HCT116 (cell line): ENCODE results near the gene OR6J1. TPM values are rescaled to one million over a fixed set of nuclear protein-coding genes. Genes with fewer than 3 reads are reported as not detected.

Experiments used
- ATAC-seq: fragments of 200-7000 bp; cut with Tn5 transposase; 2 replicates; pipeline ENCODE4 v1.9.1; 2020; ENCODE audit warnings: mild to moderate bottlenecking, moderate library complexity
- BruUV-seq: library from RNA; stranded (reverse); fragments of 400-500 nt; replicated peaks from 2 replicates; lab custom pipeline; 2021; lab: Mats Ljungman, UMichigan
- CTCF ChIA-PET: fragments of 300-600 bp; sonication (Branson Sonifier 250); formaldehyde crosslinking; loops from one replicate; lab custom pipeline; 2021; ENCODE audit warnings: antibody characterized with exemption; lab: Charles Lee
- POLR2A ChIA-PET: fragments of 300-600, 350-600 bp; sonication (Branson Sonifier 250); formaldehyde crosslinking; loops from one replicate; lab custom pipeline; 2021; ENCODE audit warnings: antibody characterized with exemption; lab: Charles Lee
- RAD21 ChIA-PET, 2 experiments: fragments of 300-600 bp; sonication (Branson Sonifier 250); formaldehyde crosslinking; loops; one replicate each; lab custom pipeline; 2023; ENCODE audit warnings: low total read pairs in 2 of 2; ENCODE audit not compliant: uncharacterized antibody in 2 of 2, unreplicated experiment in 2 of 2, low non-redundant PET in 1 of 2; lab: Charles Lee
- DNase-seq: peaks from one replicate; pipeline ENCODE4 v3.0.0-alpha.2; 2010; ENCODE audit warnings: low read depth, low spot score
- H2AFZ ChIP-seq: fragments of 200-600 bp; shearing (Covaris generic), sonication (generic); 2 replicates; pipeline ENCODE4 v1.6.1; 2017; ENCODE audit warnings: low read depth, mixed run types, mixed read lengths, antibody characterized with exemption, low read length; ENCODE audit not compliant: poor library complexity, severe bottlenecking
- H3K27ac ChIP-seq: 2 replicates; pipeline ENCODE4 v1.5.1; 2012; ENCODE audit warnings: low read depth, low read length
- H3K27me3 ChIP-seq: fragments of 200-600 bp; sonication (generic); 2 replicates; pipeline ENCODE4 v1.6.1; 2016; ENCODE audit warnings: mixed run types, low read length, mixed read lengths; ENCODE audit not compliant: insufficient read depth
- H3K36me3 ChIP-seq, 2 experiments: fragments of 200-500 bp in 1 of 2; fragments of 200-600 bp in 1 of 2; sonication (Bioruptor generic) in 1 of 2; sonication (generic) in 1 of 2; 2 replicates each; pipeline versions ENCODE4 v1.5.1 to v1.6.1; 2014 to 2016; ENCODE audit warnings: low read length in 2 of 2, inconsistent platforms in 1 of 2, mixed read lengths in 1 of 2, mixed run types in 1 of 2; ENCODE audit not compliant: insufficient read depth in 2 of 2, control insufficient read depth in 1 of 2
- H3K4me1 ChIP-seq, 2 experiments: fragments of 200-600 bp in 1 of 2; sonication (generic) in 1 of 2; 2 replicates each; pipeline versions ENCODE4 v1.5.1 to v1.6.1; 2012 to 2017; ENCODE audit warnings: low read length in 2 of 2, inconsistent platforms in 1 of 2, mild to moderate bottlenecking in 1 of 2, mixed read lengths in 1 of 2, mixed run types in 1 of 2, moderate library complexity in 1 of 2; ENCODE audit not compliant: insufficient read depth in 2 of 2, control insufficient read depth in 1 of 2
- H3K4me2 ChIP-seq: fragments of 200-600 bp; sonication (generic); 2 replicates; pipeline ENCODE4 v1.6.1; 2017; ENCODE audit warnings: mixed run types, low read length, mixed read lengths
- H3K4me3 ChIP-seq, 2 experiments: fragments of 200-600 bp in 1 of 2; sonication (generic) in 1 of 2; replicated peaks in 1 of 2; 2 replicates each; pipeline ENCODE4 v1.5.1; 2011 to 2016; ENCODE audit warnings: low read length in 2 of 2, control low read depth in 1 of 2, low read depth in 1 of 2, mild to moderate bottlenecking in 1 of 2, mixed read lengths in 1 of 2, mixed run types in 1 of 2
- H3K79me2 ChIP-seq: fragments of 200-600 bp; sonication (generic); 2 replicates; pipeline ENCODE4 v1.6.1; 2017; ENCODE audit warnings: mild to moderate bottlenecking, mixed run types, low read length, moderate library complexity, mixed read lengths; ENCODE audit not compliant: insufficient read depth
- H3K9ac ChIP-seq: fragments of 200-600 bp; sonication (generic); 2 replicates; pipeline ENCODE4 v1.6.1; 2016; ENCODE audit warnings: low read length, mixed read lengths
- H3K9me2 ChIP-seq: fragments of 200-600 bp; sonication (generic), shearing (Covaris generic); 2 replicates; pipeline ENCODE4 v1.6.1; 2017; ENCODE audit warnings: mixed run types, mild to moderate bottlenecking, moderate library complexity; ENCODE audit not compliant: insufficient read depth
- H3K9me3 ChIP-seq, 2 experiments: fragments of 200-500 bp in 1 of 2; fragments of 200-600 bp in 1 of 2; sonication (Bioruptor generic) in 1 of 2; sonication (generic) in 1 of 2; 2 replicates each; pipeline ENCODE4 v1.6.1; 2014 to 2017; ENCODE audit warnings: low read length in 2 of 2, mixed read lengths in 2 of 2, inconsistent platforms in 1 of 2, low read depth in 1 of 2, mild to moderate bottlenecking in 1 of 2, mixed run types in 1 of 2, moderate library complexity in 1 of 2; ENCODE audit not compliant: control insufficient read depth in 1 of 2, insufficient read depth in 1 of 2
- H4K20me1 ChIP-seq: fragments of 200-600 bp; sonication (generic), shearing (Covaris generic); 2 replicates; pipeline ENCODE4 v1.6.1; 2017; ENCODE audit warnings: mixed run types, mild to moderate bottlenecking, moderate library complexity; ENCODE audit not compliant: insufficient read depth
- CTCF ChIP-seq, 3 experiments: fragments of 200-600 bp in 1 of 3; sonication (generic) in 1 of 3; IDR thresholded peaks in 2 of 3; conservative IDR thresholded peaks in 1 of 3; 2 replicates each; pipeline ENCODE4 v1.5.1; 2012 to 2017; ENCODE audit warnings: low read depth in 2 of 3, low read length in 2 of 3, antibody characterized with exemption in 1 of 3, borderline replicate concordance in 1 of 3, control low read depth in 1 of 3, mild to moderate bottlenecking in 1 of 3, mixed read lengths in 1 of 3, mixed run types in 1 of 3, moderate library complexity in 1 of 3; ENCODE audit not compliant: insufficient read depth in 1 of 3
- EGR1 ChIP-seq: IDR thresholded peaks from 2 replicates; pipeline ENCODE4 v1.6.1; 2012; ENCODE audit warnings: low read depth
- EZH2phosphoT487 ChIP-seq: fragments of 200-600 bp; IDR thresholded peaks from 2 replicates; pipeline ENCODE4 v1.6.1; 2018; ENCODE audit warnings: antibody characterized with exemption, borderline replicate concordance
- JUND ChIP-seq: IDR thresholded peaks from 2 replicates; pipeline ENCODE4 v1.6.1; 2012
- MAX ChIP-seq: IDR thresholded peaks from 2 replicates; pipeline ENCODE4 v1.6.1; 2012
- TCF7L2 ChIP-seq: IDR thresholded peaks from 2 replicates; pipeline ENCODE4 v1.7.0; 2011; ENCODE audit warnings: borderline replicate concordance, inconsistent platforms; ENCODE audit not compliant: insufficient read depth, insufficient read length; ENCODE audit errors: extremely low read depth
- ZNF274 ChIP-seq: fragments of 200-500 bp; sonication (Bioruptor generic); IDR thresholded peaks from 2 replicates; pipeline ENCODE4 v1.6.1; 2014; ENCODE audit warnings: mild to moderate bottlenecking, low read depth, low read length, inconsistent platforms
- intact Hi-C: fragments of 100-400 bp; cut with micrococcal nuclease; formaldehyde crosslinking; loops from 2 replicates; pipeline ENCODE4 v1.10.0; 2022
- total RNA-seq: library from RNA; stranded (reverse); gene quantifications from one replicate; pipeline ENCODE4 v1.2.1, GENCODE V29; 2021; ENCODE audit not compliant: unreplicated experiment

OR6J1 gene
- total RNA-seq, 1 experiment from 2014 or later: not detected

DNA sequence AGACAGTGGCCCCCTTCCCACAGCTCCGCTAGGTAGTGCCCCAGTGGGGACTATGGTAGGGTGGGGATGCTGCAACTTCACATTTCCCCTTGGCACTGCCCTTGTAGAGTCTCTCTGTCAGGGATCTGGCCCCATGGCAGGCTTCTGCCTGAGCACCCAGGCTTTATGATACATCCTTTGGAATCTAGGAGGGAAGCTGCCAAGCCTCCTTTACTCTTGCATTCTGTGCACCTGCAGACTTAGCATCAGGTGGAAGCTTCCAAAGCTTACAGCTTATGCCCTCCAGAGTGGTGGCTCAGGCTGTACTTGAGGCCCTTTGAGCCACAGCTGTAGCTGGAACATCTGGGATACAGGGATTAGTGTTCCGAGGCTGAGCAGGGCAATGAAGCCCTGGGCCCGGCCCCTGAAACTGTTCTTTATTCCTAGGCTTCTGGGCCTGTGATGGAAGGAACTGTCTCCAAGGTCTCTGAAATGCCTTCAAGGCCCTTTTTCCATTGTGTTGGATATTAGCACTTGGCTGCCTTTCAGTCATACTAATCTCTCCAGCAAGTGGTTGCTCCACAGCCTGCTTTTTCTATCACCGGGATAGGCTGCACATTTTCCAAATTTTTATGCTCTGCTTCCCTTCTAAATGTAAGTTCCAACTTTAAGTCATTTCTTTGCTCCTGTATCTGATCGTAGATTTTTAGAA is 22.2 kb upstream of the OR6J1 start:
- Histone ChIP-seq H3K4me1 (no peaks in the 10 kb centered on the region), H3K4me3 (no peak overlapping the region), H3K9me2 (no peaks in the 10 kb centered on the region), H3K9me3 (no peaks in the 10 kb centered on the region), H4K20me1 (no peaks in the 10 kb centered on the region), H3K9ac (no peak overlapping the region), H3K36me3 (no peaks in the 10 kb centered on the region), H2AFZ (no peak overlapping the region), H3K4me2 (no peak overlapping the region), H3K27me3 (no peaks in the 10 kb centered on the region), H3K27ac (no peak overlapping the region), H3K79me2 (no peaks in the 10 kb centered on the region)
- ATAC-seq (no peak), DNase-seq (no peak)
- POLR2A ChIA-PET: no interaction called here
- TF ChIP-seq ZNF274 (no peak), JUND (no peak), TCF7L2 (no peak), CTCF (IDR thresholded peaks at IDR 0.05 in 2 of 3, conservative IDR thresholded peaks at IDR 0.05 in 1 of 3; ENCODE audit: borderline replicate concordance in 1 of 3, insufficient read depth in 1 of 3, low read depth in 2 of 3, low read length in 2 of 3) (no peak), EZH2phosphoT487 (no peak), EGR1 (no peak), MAX (no peak)
- RAD21 ChIA-PET: no interaction called here
- CTCF ChIA-PET: interaction anchor here (2.4 kb wide), 1 partner anchor 13 kb away, joined by 5 read pairs; no protein-coding TSS in a partner anchor
- intact Hi-C loops: no loop called here
- no TSS peak for BruUV-seq
